T-helper 2 cell (primary cell): ENCODE data around the gene UQCRC1.
"Not testable (repeated sequence)": the region's sequence is repeated elsewhere in the genome, so short reads cannot be mapped to it uniquely, and the experiment has no call there.

Experiments used
- DNase-seq, 5 experiments: peaks; one replicate each; pipeline versions ENCODE4 v3.0.0 to v3.0.0-alpha.2; 2012 to 2022

UQCRC1 gene

DNA sequence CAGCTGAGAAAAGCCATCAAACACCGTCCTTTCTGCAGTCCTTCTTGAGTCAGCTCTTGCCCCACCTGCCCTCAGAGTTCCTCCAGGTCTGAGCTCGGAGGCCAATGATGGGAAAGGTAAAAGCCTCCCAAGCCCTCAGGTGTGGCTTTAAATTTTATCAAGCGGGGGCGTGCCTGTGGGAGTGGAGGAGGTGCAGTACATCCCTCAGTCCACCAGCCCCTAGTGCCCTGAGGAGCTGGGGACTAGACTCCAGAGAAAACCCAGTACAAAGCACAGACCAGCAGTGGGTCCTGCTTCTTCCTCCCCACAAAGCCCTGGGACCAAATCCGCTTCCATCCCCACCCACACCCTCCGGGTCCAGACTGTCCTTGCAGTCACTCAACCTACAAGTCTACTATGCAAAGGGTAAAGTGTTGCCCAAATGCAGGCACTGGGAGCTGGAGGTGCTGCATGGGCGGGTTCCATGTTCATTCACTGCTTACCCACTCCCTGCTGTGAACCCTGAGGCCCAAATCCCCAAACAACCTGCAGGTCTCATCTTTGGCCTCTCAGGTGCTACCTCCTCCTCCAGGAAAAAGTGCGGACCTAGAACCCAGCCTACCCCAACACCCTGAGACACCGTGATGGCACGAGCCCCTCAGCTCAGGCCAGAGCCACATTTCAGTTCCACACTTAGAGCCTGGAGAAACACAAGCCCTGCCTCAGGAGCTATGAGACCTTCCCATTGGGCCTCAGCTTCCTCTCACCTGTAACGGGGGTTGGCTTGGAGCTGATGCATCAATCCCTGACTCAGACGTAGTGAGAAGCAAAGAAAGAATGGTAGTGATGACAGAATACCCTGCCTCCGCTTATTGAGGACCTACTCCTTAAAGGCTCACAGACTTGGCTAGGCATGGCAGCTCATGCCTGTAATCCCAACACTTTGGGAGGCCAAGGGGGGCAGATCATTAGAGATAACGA is 55.3 kb downstream of the UQCRC1 start:
- no peak for DNase-seq

GRCh38 chr3:48553361-48553760 is 56.1 kb downstream of the UQCRC1 start:
- DNase-seq, result no peak

- DNase-seq, result no peak
These were observed 57.1 kb downstream of the UQCRC1 start for GRCh38 chr3:48552111-48552951.

GRCh38 chr3:48551651-48552050 is 57.8 kb downstream of the UQCRC1 start:
- not testable (repeated sequence) for DNase-seq
